ENCODE data around the gene IRX2.

- no peak for TF ChIP-seq CTCF (conservative IDR thresholded peaks at IDR 0.05 in 1 of 2, IDR thresholded peaks at IDR 0.05 in 1 of 2; ENCODE audit: low read depth in 1 of 2, low read length in 2 of 2)
- TF ChIP-seq EZH2 (IDR thresholded peaks at IDR 0.05; ENCODE audit: low read length, missing control alignments) = no peak
These were observed 37.5 kb downstream of the IRX2 start for GRCh38 chr5:2714026-2714425.

All from fibroblast of lung (primary cell).